Central memory CD8-positive, alpha-beta T cell (primary cell): ENCODE measurements around the gene C10orf120.

Experiments
- ATAC-seq: fragments of 150-1000 bp; cut with Tn5 transposase; replicated peaks from 2 replicates; pipeline ENCODE4 v1.10.0; 2022; ENCODE audit warnings: mild to moderate bottlenecking, moderate FRiP score, moderate number of reproducible peaks; ENCODE audit not compliant: poor library complexity, severe bottlenecking; ENCODE audit errors: extremely low read depth
- DNase-seq, 2 donors: peaks; one replicate each; pipeline ENCODE4 v3.0.0; 2021; ENCODE audit warnings: low spot score in 2 of 2
- H3K27ac Mint-ChIP-seq: one replicate; pipeline ENCODE4 v1.8.0; 2022; ENCODE audit warnings: low read depth, mild to moderate bottlenecking, moderate library complexity, mixed read lengths
- H3K27me3 Mint-ChIP-seq: one replicate; pipeline ENCODE4 v1.8.0; 2022; ENCODE audit warnings: mixed read lengths
- H3K36me3 Mint-ChIP-seq: one replicate; pipeline ENCODE4 v1.8.0; 2022; ENCODE audit warnings: mild to moderate bottlenecking, moderate library complexity, mixed read lengths; ENCODE audit not compliant: insufficient read depth
- H3K4me1 Mint-ChIP-seq: one replicate; pipeline ENCODE4 v1.8.0; 2022; ENCODE audit warnings: mixed read lengths
- H3K4me3 Mint-ChIP-seq: one replicate; pipeline ENCODE4 v1.8.0; 2022; ENCODE audit warnings: mild to moderate bottlenecking, moderate library complexity, mixed read lengths
- H3K9me3 Mint-ChIP-seq: one replicate; pipeline ENCODE4 v1.8.0; 2022; ENCODE audit warnings: mixed read lengths

The C10orf120 gene

DNA sequence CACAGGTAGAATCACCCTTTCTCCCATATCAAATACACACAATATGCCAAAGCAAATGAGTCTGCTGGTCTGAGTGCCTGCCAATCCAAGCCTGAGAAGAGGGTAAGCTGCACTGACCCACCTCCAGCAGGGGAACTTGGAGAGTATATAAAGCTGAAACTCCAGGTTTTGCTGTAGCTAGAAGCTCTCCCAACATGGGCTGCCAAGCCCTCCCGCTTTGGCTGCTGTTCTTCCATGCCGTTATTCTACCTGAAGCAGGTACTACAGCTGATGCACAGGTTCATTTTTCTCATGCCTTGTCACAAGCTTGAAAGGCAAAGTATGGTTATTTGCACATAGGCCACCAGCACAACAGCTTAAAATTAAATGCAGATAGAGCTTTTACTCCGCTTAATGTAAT is 21.5 kb upstream of the C10orf120 start:
- no peaks in the 10 kb centered on the region for H3K36me3 Mint-ChIP-seq
- no peaks in the 10 kb centered on the region for H3K4me1 Mint-ChIP-seq
- H3K27me3 Mint-ChIP-seq, result peaks cover 26% of the 10 kb centered on the region
- H3K4me3 Mint-ChIP-seq, result no peak overlapping the region
- DNase-seq (no peak), ATAC-seq (no peak)
- no peaks in the 10 kb centered on the region for H3K9me3 Mint-ChIP-seq
- no peak overlapping the region for H3K27ac Mint-ChIP-seq

DNA sequence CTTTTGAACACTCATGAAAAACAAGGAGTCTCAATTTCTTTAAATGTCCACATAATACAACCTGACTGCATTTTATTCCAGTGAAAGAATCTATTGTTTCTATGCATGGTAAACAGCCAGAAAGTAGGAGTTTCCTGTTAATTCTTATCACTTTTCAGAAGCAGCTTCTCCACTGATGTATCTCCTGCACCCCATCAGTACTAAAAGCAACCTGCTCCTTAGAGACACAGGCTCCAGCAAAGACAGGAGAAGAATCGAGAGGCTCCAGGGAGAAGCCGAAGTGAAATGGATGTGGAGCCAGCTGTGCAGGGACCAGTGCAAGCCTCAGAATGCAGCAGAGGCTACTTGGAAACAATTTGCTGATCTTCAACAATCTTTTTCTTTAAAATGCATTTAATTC is 16.4 kb upstream of the C10orf120 start:
- peaks cover 35% of the 10 kb centered on the region for H3K27me3 Mint-ChIP-seq
- no peaks in the 10 kb centered on the region for H3K4me1 Mint-ChIP-seq
- H3K27ac Mint-ChIP-seq, result no peak overlapping the region
- no peaks in the 10 kb centered on the region for H3K36me3 Mint-ChIP-seq
- H3K9me3 Mint-ChIP-seq, result no peaks in the 10 kb centered on the region
- ATAC-seq (no peak), DNase-seq (no peak)
- H3K4me3 Mint-ChIP-seq, result no peak overlapping the region

GRCh38 chr10:122715576-122715975 is 15.9 kb upstream of the C10orf120 start:
- Mint-ChIP-seq H3K36me3 (no peaks in the 10 kb centered on the region), H3K9me3 (no peaks in the 10 kb centered on the region), H3K27me3 (peaks cover 35% of the 10 kb centered on the region), H3K27ac (no peak overlapping the region), H3K4me1 (no peaks in the 10 kb centered on the region), H3K4me3 (no peak overlapping the region)
- ATAC-seq, result no peak
- no peak for DNase-seq

GRCh38 chr10:122713091-122713885 is 13.6 kb upstream of the C10orf120 start:
- DNase-seq (no peak), ATAC-seq (no peak)
- Mint-ChIP-seq H3K4me1 (no peaks in the 10 kb centered on the region), H3K4me3 (no peak overlapping the region), H3K27me3 (peaks cover 36% of the 10 kb centered on the region), H3K36me3 (no peaks in the 10 kb centered on the region), H3K27ac (no peak overlapping the region), H3K9me3 (no peaks in the 10 kb centered on the region)

- no peak overlapping the region for H3K4me3 Mint-ChIP-seq
- ATAC-seq (no peak), DNase-seq (no peak)
- no peaks in the 10 kb centered on the region for H3K4me1 Mint-ChIP-seq
- H3K27me3 Mint-ChIP-seq, result peaks cover 16% of the 10 kb centered on the region
- no peaks in the 10 kb centered on the region for H3K9me3 Mint-ChIP-seq
- H3K36me3 Mint-ChIP-seq, result no peaks in the 10 kb centered on the region
- H3K27ac Mint-ChIP-seq, result no peak overlapping the region
These were observed 10.9 kb upstream of the C10orf120 start for GRCh38 chr10:122710576-122710975.

DNA sequence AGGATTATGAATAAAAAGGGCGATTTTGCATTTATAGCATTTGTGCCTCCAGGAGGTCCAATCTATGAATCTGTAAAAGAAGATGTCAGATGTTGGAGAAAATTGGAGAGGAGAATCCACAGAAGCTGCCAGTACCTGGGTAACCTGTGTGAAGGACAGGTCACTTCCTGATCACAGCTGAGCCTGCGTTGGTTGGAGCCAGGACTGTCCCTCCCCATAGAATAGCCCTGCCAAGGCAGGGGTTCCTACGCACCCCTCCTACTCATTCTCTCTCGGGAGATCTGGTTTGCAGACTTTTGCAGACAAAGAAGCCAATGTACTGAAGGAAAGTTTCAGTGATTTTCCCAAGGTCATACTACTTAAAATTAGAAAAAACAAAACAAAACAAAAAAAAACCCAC is 10.3 kb upstream of the C10orf120 start:
- no peaks in the 10 kb centered on the region for H3K36me3 Mint-ChIP-seq

DNA sequence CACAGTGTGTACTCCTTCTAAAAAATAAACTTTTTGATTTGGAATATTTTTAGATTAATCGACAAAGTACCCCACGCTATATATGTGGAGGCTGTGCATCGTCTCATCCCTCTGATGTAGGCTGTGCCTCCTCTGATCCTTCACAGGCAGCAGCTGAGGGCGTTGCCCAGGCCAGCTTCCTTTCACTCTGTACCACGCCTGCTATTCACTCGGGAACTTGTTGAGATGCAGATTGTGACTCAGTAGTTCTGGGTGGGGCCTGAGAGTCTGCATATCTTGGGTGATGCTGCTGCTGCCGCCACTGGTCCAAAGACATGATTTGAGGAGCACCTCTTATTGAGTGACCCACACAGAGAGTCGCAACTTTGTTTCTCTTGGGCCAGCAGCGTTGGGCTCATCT is 7.9 kb upstream of the C10orf120 start:
- no peak for ATAC-seq
- Mint-ChIP-seq H3K4me1 (no peaks in the 10 kb centered on the region), H3K27ac (no peak overlapping the region), H3K27me3 (peaks cover 12% of the 10 kb centered on the region), H3K9me3 (no peaks in the 10 kb centered on the region), H3K4me3 (no peak overlapping the region), H3K36me3 (no peaks in the 10 kb centered on the region)
- no peak for DNase-seq

More for the DNA sequence above, 10.3 kb upstream of the C10orf120 start:
- DNase-seq (no peak), ATAC-seq (no peak)
- peaks cover 12% of the 10 kb centered on the region for H3K27me3 Mint-ChIP-seq
- H3K9me3 Mint-ChIP-seq, result no peaks in the 10 kb centered on the region
- no peak overlapping the region for H3K27ac Mint-ChIP-seq
- H3K4me3 Mint-ChIP-seq, result no peak overlapping the region
- H3K4me1 Mint-ChIP-seq, result no peaks in the 10 kb centered on the region

DNA sequence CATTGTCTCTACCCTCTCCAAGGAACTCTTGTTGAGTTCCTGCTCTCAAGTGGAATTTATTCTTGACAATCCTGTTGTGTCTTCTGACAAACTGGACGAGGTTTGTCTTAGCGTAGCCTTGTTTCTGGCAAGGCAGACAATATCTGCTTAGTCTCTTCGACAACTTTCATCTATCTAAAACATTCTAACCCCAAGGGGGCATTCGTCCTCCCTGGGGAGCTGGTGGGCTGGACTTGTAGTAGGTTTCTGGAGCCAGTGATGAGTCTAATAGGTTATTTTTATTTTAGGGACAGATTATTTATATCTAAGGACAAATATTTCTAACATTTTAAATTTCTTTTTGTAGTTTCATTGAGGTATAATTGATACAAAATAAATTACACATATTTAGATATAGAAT is 7.3 kb upstream of the C10orf120 start:
- DNase-seq, result no peak
- H3K4me1 Mint-ChIP-seq, result no peaks in the 10 kb centered on the region
- H3K27me3 Mint-ChIP-seq, result peaks cover 12% of the 10 kb centered on the region

GRCh38 chr10:122706467-122706866 is 6.8 kb upstream of the C10orf120 start:
- H3K9me3 Mint-ChIP-seq, result no peaks in the 10 kb centered on the region
- H3K4me1 Mint-ChIP-seq, result no peaks in the 10 kb centered on the region
- peaks cover 12% of the 10 kb centered on the region for H3K27me3 Mint-ChIP-seq
- no peak overlapping the region for H3K27ac Mint-ChIP-seq
- DNase-seq (no peak), ATAC-seq (no peak)
- no peak overlapping the region for H3K4me3 Mint-ChIP-seq
- H3K36me3 Mint-ChIP-seq, result no peaks in the 10 kb centered on the region

More for the DNA sequence above, 7.3 kb upstream of the C10orf120 start:
- Mint-ChIP-seq H3K36me3 (no peaks in the 10 kb centered on the region), H3K27ac (no peak overlapping the region), H3K4me3 (no peak overlapping the region), H3K9me3 (no peaks in the 10 kb centered on the region)
- ATAC-seq, result no peak

DNA sequence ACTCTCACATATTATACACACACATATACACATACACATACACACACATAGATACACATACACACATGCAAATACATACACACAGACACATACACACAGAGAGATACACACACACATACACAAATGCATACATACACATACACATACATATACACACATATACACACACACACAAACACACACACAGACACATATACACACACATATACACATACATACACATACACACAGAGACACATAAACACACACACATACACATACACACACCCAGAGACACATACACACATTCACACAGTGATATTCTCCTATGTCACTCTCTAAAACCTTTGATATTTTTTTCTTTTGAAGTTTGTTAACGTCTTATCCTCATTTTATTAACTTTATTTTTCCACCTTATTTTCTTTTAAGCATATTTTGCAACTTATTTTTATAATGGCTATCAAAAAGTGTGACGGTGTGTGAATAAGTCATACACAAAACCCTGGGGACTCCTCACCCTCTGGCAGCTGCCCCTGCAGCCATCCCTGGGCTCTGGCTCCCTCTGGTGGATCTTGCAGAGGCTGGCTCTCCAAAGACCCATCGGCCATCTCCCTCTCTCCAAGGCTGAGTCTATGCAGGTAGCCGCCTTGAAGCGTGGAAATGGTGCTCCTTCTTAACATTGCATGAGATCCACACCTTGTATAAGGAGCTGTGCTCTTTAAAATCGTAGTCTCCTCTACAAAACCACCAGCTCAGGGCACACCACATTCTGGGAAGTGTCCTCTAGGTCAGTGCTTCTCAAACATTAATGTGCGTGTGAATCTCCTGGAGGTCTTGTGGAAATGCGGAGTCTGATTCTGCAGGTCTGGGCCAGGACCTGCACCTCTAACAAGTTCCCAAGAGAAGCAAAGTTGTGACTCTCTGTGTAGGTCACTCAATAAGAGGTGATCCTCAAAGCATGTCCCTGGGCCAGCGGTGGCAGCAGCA is 4.1 kb upstream of the C10orf120 start:
- H3K9me3 Mint-ChIP-seq, result no peaks in the 10 kb centered on the region
- no peaks in the 10 kb centered on the region for H3K4me1 Mint-ChIP-seq
- no peaks in the 10 kb centered on the region for H3K27me3 Mint-ChIP-seq
- ATAC-seq (no peak), DNase-seq (no peak)
- no peak overlapping the region for H3K27ac Mint-ChIP-seq
- no peak overlapping the region for H3K4me3 Mint-ChIP-seq
- H3K36me3 Mint-ChIP-seq, result no peaks in the 10 kb centered on the region

DNA sequence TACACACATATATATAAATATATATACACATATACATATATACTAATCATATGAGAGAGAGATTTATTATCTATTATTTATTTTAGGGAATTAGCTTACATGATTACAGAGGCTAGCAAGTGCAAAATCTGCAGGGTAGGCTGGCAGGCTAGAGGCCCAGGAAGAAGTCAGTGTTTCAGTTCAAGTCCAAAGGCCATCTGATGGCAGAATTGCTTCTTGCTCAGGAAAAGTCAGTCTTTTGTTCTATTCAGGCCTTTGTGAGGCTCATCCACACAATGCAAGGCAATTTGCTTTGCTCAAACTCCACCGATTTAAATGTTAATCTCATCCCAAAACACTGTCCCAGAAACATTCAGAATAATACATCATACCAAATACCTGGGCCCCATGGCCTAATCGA is 2.6 kb upstream of the C10orf120 start:
- ATAC-seq (no peak), DNase-seq (no peak)
- H3K4me3 Mint-ChIP-seq, result no peak overlapping the region
- H3K9me3 Mint-ChIP-seq, result no peaks in the 10 kb centered on the region
- H3K27me3 Mint-ChIP-seq, result peaks cover 11% of the 10 kb centered on the region
- no peaks in the 10 kb centered on the region for H3K36me3 Mint-ChIP-seq
- H3K27ac Mint-ChIP-seq, result no peak overlapping the region
- H3K4me1 Mint-ChIP-seq, result no peaks in the 10 kb centered on the region

GRCh38 chr10:122701652-122702051 is 2.0 kb upstream of the C10orf120 start:
- ATAC-seq (no peak), DNase-seq (no peak)
- no peaks in the 10 kb centered on the region for H3K36me3 Mint-ChIP-seq
- H3K4me3 Mint-ChIP-seq, result no peak overlapping the region
- H3K27me3 Mint-ChIP-seq, result peaks cover 16% of the 10 kb centered on the region
- no peaks in the 10 kb centered on the region for H3K9me3 Mint-ChIP-seq
- H3K4me1 Mint-ChIP-seq, result no peaks in the 10 kb centered on the region
- no peak overlapping the region for H3K27ac Mint-ChIP-seq

- no peak for DNase-seq
- Mint-ChIP-seq H3K27ac (no peak overlapping the region), H3K9me3 (no peaks in the 10 kb centered on the region), H3K27me3 (peaks cover 22% of the 10 kb centered on the region), H3K4me1 (no peaks in the 10 kb centered on the region), H3K4me3 (no peak overlapping the region), H3K36me3 (no peaks in the 10 kb centered on the region)
- no peak for ATAC-seq
These were observed 3.0 kb downstream of the C10orf120 start for GRCh38 chr10:122696687-122697086.
